Measurements from ENCODE around the gene ADAMTS12. TPM values are rescaled to one million over a fixed set of nuclear protein-coding genes. Genes with fewer than 3 reads are reported as not detected.
"Not testable (repeated sequence)": the region's sequence is repeated elsewhere in the genome, so short reads cannot be mapped to it uniquely, and the experiment has no call there.

The ADAMTS12 gene
- total RNA-seq, 1 experiment from 2014 or later: not detected

- H3K27ac ChIP-seq (ENCODE audit: low read length): no peak overlapping the region
- H3K27me3 ChIP-seq (ENCODE audit: low read length): no peaks in the 10 kb centered on the region
- H2AFZ ChIP-seq (ENCODE audit: low read length): no peak overlapping the region
- no peaks in the 10 kb centered on the region for H3K9me3 ChIP-seq (ENCODE audit: low read length)
- H3K4me1 ChIP-seq (ENCODE audit: low read length): no peaks in the 10 kb centered on the region
- no peaks in the 10 kb centered on the region for H4K20me1 ChIP-seq (ENCODE audit: insufficient read depth, low read depth, low read length)
- no peak overlapping the region for H3K4me2 ChIP-seq (ENCODE audit: low read depth, low read length, poor library complexity, severe bottlenecking)
- H3K36me3 ChIP-seq (ENCODE audit: insufficient read depth, low read length): no peaks in the 10 kb centered on the region
- no peak overlapping the region for H3K4me3 ChIP-seq (ENCODE audit: low read length)
- H3K9ac ChIP-seq (ENCODE audit: low read length): no peak overlapping the region
- no peak for DNase-seq
- no peaks in the 10 kb centered on the region for H3K9me2 ChIP-seq (replicated peaks; ENCODE audit: insufficient read depth, low read length)
- no peaks in the 10 kb centered on the region for H3K79me2 ChIP-seq (ENCODE audit: low read length)
These were observed 360.8 kb downstream of the ADAMTS12 start for GRCh38 chr5:33531037-33531298.

- Histone ChIP-seq H3K27ac (ENCODE audit: low read length) (no peak overlapping the region), H3K9ac (ENCODE audit: low read length) (no peak overlapping the region), H3K4me3 (ENCODE audit: low read length) (no peak overlapping the region), H3K27me3 (ENCODE audit: low read length) (no peaks in the 10 kb centered on the region), H3K9me2 (replicated peaks; ENCODE audit: insufficient read depth, low read length) (no peaks in the 10 kb centered on the region), H3K4me1 (ENCODE audit: low read length) (no peaks in the 10 kb centered on the region), H3K4me2 (ENCODE audit: low read depth, low read length, poor library complexity, severe bottlenecking) (no peak overlapping the region), H3K79me2 (ENCODE audit: low read length) (no peaks in the 10 kb centered on the region), H3K36me3 (ENCODE audit: insufficient read depth, low read length) (no peaks in the 10 kb centered on the region), H3K9me3 (ENCODE audit: low read length) (no peaks in the 10 kb centered on the region), H4K20me1 (ENCODE audit: insufficient read depth, low read depth, low read length) (no peaks in the 10 kb centered on the region), H2AFZ (ENCODE audit: low read length) (no peak overlapping the region)
- peak; percentile 59 for DNase-seq
These were observed 361.4 kb downstream of the ADAMTS12 start for GRCh38 chr5:33530183-33531036.

- Histone ChIP-seq H3K27ac (ENCODE audit: low read length) (no peak overlapping the region), H3K9ac (ENCODE audit: low read length) (no peak overlapping the region), H3K4me3 (ENCODE audit: low read length) (no peak overlapping the region), H3K79me2 (ENCODE audit: low read length) (no peaks in the 10 kb centered on the region), H3K4me1 (ENCODE audit: low read length) (no peaks in the 10 kb centered on the region), H3K9me3 (ENCODE audit: low read length) (no peaks in the 10 kb centered on the region), H3K4me2 (ENCODE audit: low read depth, low read length, poor library complexity, severe bottlenecking) (no peak overlapping the region), H3K36me3 (ENCODE audit: insufficient read depth, low read length) (no peaks in the 10 kb centered on the region), H2AFZ (ENCODE audit: low read length) (no peak overlapping the region), H3K9me2 (replicated peaks; ENCODE audit: insufficient read depth, low read length) (no peaks in the 10 kb centered on the region), H3K27me3 (ENCODE audit: low read length) (no peaks in the 10 kb centered on the region), H4K20me1 (ENCODE audit: insufficient read depth, low read depth, low read length) (no peaks in the 10 kb centered on the region)
- DNase-seq: no peak
These were observed 364.1 kb downstream of the ADAMTS12 start for GRCh38 chr5:33527696-33528095.

GRCh38 chr5:33526755-33527154 is 365.0 kb downstream of the ADAMTS12 start:
- no peak overlapping the region for H3K27ac ChIP-seq (ENCODE audit: low read length)
- no peaks in the 10 kb centered on the region for H4K20me1 ChIP-seq (ENCODE audit: insufficient read depth, low read depth, low read length)
- no peaks in the 10 kb centered on the region for H3K4me1 ChIP-seq (ENCODE audit: low read length)
- no peak overlapping the region for H3K9ac ChIP-seq (ENCODE audit: low read length)
- no peak overlapping the region for H2AFZ ChIP-seq (ENCODE audit: low read length)
- no peaks in the 10 kb centered on the region for H3K79me2 ChIP-seq (ENCODE audit: low read length)
- H3K9me2 ChIP-seq (replicated peaks; ENCODE audit: insufficient read depth, low read length): no peaks in the 10 kb centered on the region
- no peaks in the 10 kb centered on the region for H3K36me3 ChIP-seq (ENCODE audit: insufficient read depth, low read length)
- no peak overlapping the region for H3K4me2 ChIP-seq (ENCODE audit: low read depth, low read length, poor library complexity, severe bottlenecking)
- DNase-seq: no peak
- no peak overlapping the region for H3K4me3 ChIP-seq (ENCODE audit: low read length)
- no peaks in the 10 kb centered on the region for H3K27me3 ChIP-seq (ENCODE audit: low read length)
- no peaks in the 10 kb centered on the region for H3K9me3 ChIP-seq (ENCODE audit: low read length)

GRCh38 chr5:33524476-33524875 is 367.3 kb downstream of the ADAMTS12 start:
- Histone ChIP-seq H3K79me2 (ENCODE audit: low read length) (no peaks in the 10 kb centered on the region), H4K20me1 (ENCODE audit: insufficient read depth, low read depth, low read length) (no peaks in the 10 kb centered on the region), H3K27ac (ENCODE audit: low read length) (no peak overlapping the region), H3K9ac (ENCODE audit: low read length) (no peak overlapping the region), H3K4me3 (ENCODE audit: low read length) (no peak overlapping the region), H3K9me2 (replicated peaks; ENCODE audit: insufficient read depth, low read length) (no peaks in the 10 kb centered on the region), H3K36me3 (ENCODE audit: insufficient read depth, low read length) (no peaks in the 10 kb centered on the region), H3K27me3 (ENCODE audit: low read length) (no peaks in the 10 kb centered on the region), H2AFZ (ENCODE audit: low read length) (no peak overlapping the region), H3K9me3 (ENCODE audit: low read length) (no peaks in the 10 kb centered on the region), H3K4me1 (ENCODE audit: low read length) (no peaks in the 10 kb centered on the region), H3K4me2 (ENCODE audit: low read depth, low read length, poor library complexity, severe bottlenecking) (no peak overlapping the region)
- no peak for DNase-seq

GRCh38 chr5:33523208-33523771 is 368.5 kb downstream of the ADAMTS12 start:
- H3K4me3 ChIP-seq (ENCODE audit: low read length): no peak overlapping the region
- H3K9me3 ChIP-seq (ENCODE audit: low read length): no peaks in the 10 kb centered on the region
- H3K9me2 ChIP-seq (replicated peaks; ENCODE audit: insufficient read depth, low read length): no peaks in the 10 kb centered on the region
- no peak overlapping the region for H2AFZ ChIP-seq (ENCODE audit: low read length)
- H3K36me3 ChIP-seq (ENCODE audit: insufficient read depth, low read length): no peaks in the 10 kb centered on the region
- no peaks in the 10 kb centered on the region for H4K20me1 ChIP-seq (ENCODE audit: insufficient read depth, low read depth, low read length)
- no peaks in the 10 kb centered on the region for H3K27me3 ChIP-seq (ENCODE audit: low read length)
- no peak overlapping the region for H3K9ac ChIP-seq (ENCODE audit: low read length)
- H3K4me2 ChIP-seq (ENCODE audit: low read depth, low read length, poor library complexity, severe bottlenecking): no peak overlapping the region
- no peaks in the 10 kb centered on the region for H3K79me2 ChIP-seq (ENCODE audit: low read length)
- DNase-seq: no peak
- no peaks in the 10 kb centered on the region for H3K4me1 ChIP-seq (ENCODE audit: low read length)
- no peak overlapping the region for H3K27ac ChIP-seq (ENCODE audit: low read length)

- H3K27me3 ChIP-seq (ENCODE audit: low read length): no peaks in the 10 kb centered on the region
- H4K20me1 ChIP-seq (ENCODE audit: insufficient read depth, low read depth, low read length): no peaks in the 10 kb centered on the region
- H2AFZ ChIP-seq (ENCODE audit: low read length): no peak overlapping the region
- no peaks in the 10 kb centered on the region for H3K9me2 ChIP-seq (replicated peaks; ENCODE audit: insufficient read depth, low read length)
- H3K4me1 ChIP-seq (ENCODE audit: low read length): no peaks in the 10 kb centered on the region
- no peak overlapping the region for H3K4me2 ChIP-seq (ENCODE audit: low read depth, low read length, poor library complexity, severe bottlenecking)
- H3K27ac ChIP-seq (ENCODE audit: low read length): no peak overlapping the region
- H3K9ac ChIP-seq (ENCODE audit: low read length): no peak overlapping the region
- no peaks in the 10 kb centered on the region for H3K36me3 ChIP-seq (ENCODE audit: insufficient read depth, low read length)
- H3K4me3 ChIP-seq (ENCODE audit: low read length): no peak overlapping the region
- DNase-seq: no peak
- H3K9me3 ChIP-seq (ENCODE audit: low read length): no peaks in the 10 kb centered on the region
- no peaks in the 10 kb centered on the region for H3K79me2 ChIP-seq (ENCODE audit: low read length)
These were observed 375.4 kb downstream of the ADAMTS12 start for GRCh38 chr5:33516421-33516820.

- H3K9ac ChIP-seq (ENCODE audit: low read length); H3K4me2 ChIP-seq (ENCODE audit: low read depth, low read length, poor library complexity, severe bottlenecking); H3K27ac ChIP-seq (ENCODE audit: low read length); H3K36me3 ChIP-seq (ENCODE audit: insufficient read depth, low read length); H3K27me3 ChIP-seq (ENCODE audit: low read length); H4K20me1 ChIP-seq (ENCODE audit: insufficient read depth, low read depth, low read length); H3K9me3 ChIP-seq (ENCODE audit: low read length); H3K4me3 ChIP-seq (ENCODE audit: low read length); H3K9me2 ChIP-seq (replicated peaks; ENCODE audit: insufficient read depth, low read length); H3K79me2 ChIP-seq (ENCODE audit: low read length); H3K4me1 ChIP-seq (ENCODE audit: low read length); DNase-seq; H2AFZ ChIP-seq (ENCODE audit: low read length): not testable (repeated sequence)
These were observed 376.4 kb downstream of the ADAMTS12 start for GRCh38 chr5:33515366-33515765.

Measured in Karpas-422 (cell line).